ENCODE data around the gene TTC21A. TPM values are rescaled to one million over a fixed set of nuclear protein-coding genes. Genes with fewer than 3 reads are reported as not detected.

TTC21A gene
- total and polyA plus RNA-seq, 2 donors from 2014 or later, result 4.8 to 14.1 TPM

- Histone ChIP-seq H3K27ac (ENCODE audit: low read depth in 2 of 2, low read length in 2 of 2) (no peak overlapping the region), H3K9me3 (ENCODE audit: control insufficient read depth in 2 of 3, insufficient read depth in 1 of 3, low read length in 3 of 3) (no peaks in the 10 kb centered on the region), H3K9ac (ENCODE audit: low read length in 3 of 3) (no peak overlapping the region), H3K36me3 (ENCODE audit: control insufficient read depth in 2 of 3, insufficient read depth in 3 of 3, low read length in 3 of 3) (peaks cover 0 to 9% (median 1%) of the 10 kb centered on the region in 3 donors), H3K4me3 (ENCODE audit: low read length in 3 of 3) (no peak overlapping the region), H3K4me1 (ENCODE audit: control insufficient read depth in 2 of 3, insufficient read depth in 2 of 3, low read depth in 1 of 3, low read length in 3 of 3) (no peaks in the 10 kb centered on the region), H3K27me3 (ENCODE audit: control insufficient read depth, insufficient read depth, low read length) (no peaks in the 10 kb centered on the region)
- intact Hi-C loops (cut with DNase I), result no loop called here
- no peak for TF ChIP-seq CTCF (IDR thresholded peaks at IDR 0.05; ENCODE audit: borderline replicate concordance, extremely low read depth, insufficient read depth)
- no peak for DNase-seq
- no peak for FAIRE-seq
These were observed 8.4 kb downstream of the TTC21A start for GRCh38 chr3:39115870-39116269.

- H3K36me3 ChIP-seq (ENCODE audit: control insufficient read depth in 2 of 3, insufficient read depth in 3 of 3, low read length in 3 of 3), result peaks cover 0 to 11% (median 0%) of the 10 kb centered on the region in 3 donors
- no peak overlapping the region for H3K9ac ChIP-seq (ENCODE audit: low read length in 3 of 3)
- intact Hi-C loops (cut with DNase I), result no loop called here
- no peaks in the 10 kb centered on the region for H3K9me3 ChIP-seq (ENCODE audit: control insufficient read depth in 2 of 3, insufficient read depth in 1 of 3, low read length in 3 of 3)
- TF ChIP-seq CTCF (IDR thresholded peaks at IDR 0.05; ENCODE audit: borderline replicate concordance, extremely low read depth, insufficient read depth), result no peak
- no peak overlapping the region for H3K27ac ChIP-seq (ENCODE audit: low read depth in 2 of 2, low read length in 2 of 2)
- FAIRE-seq, result no peak
- DNase-seq, result no peak
- no peak overlapping the region for H3K4me3 ChIP-seq (ENCODE audit: low read length in 3 of 3)
- H3K27me3 ChIP-seq (ENCODE audit: control insufficient read depth, insufficient read depth, low read length), result no peaks in the 10 kb centered on the region
- no peaks in the 10 kb centered on the region for H3K4me1 ChIP-seq (ENCODE audit: control insufficient read depth in 2 of 3, insufficient read depth in 2 of 3, low read depth in 1 of 3, low read length in 3 of 3)
These were observed 10.6 kb downstream of the TTC21A start for GRCh38 chr3:39118079-39118478.

- H3K9ac ChIP-seq (ENCODE audit: low read length in 3 of 3), result no peak overlapping the region
- peaks cover 0 to 11% (median 0%) of the 10 kb centered on the region in 3 donors for H3K36me3 ChIP-seq (ENCODE audit: control insufficient read depth in 2 of 3, insufficient read depth in 3 of 3, low read length in 3 of 3)
- no peaks in the 10 kb centered on the region for H3K27me3 ChIP-seq (ENCODE audit: control insufficient read depth, insufficient read depth, low read length)
- FAIRE-seq, result no peak
- DNase-seq, result no peak
- H3K27ac ChIP-seq (ENCODE audit: low read depth in 2 of 2, low read length in 2 of 2), result no peak overlapping the region
- TF ChIP-seq CTCF (IDR thresholded peaks at IDR 0.05; ENCODE audit: borderline replicate concordance, extremely low read depth, insufficient read depth), result no peak
- no peak overlapping the region for H3K4me3 ChIP-seq (ENCODE audit: low read length in 3 of 3)
- intact Hi-C loops (cut with DNase I), result no loop called here
- H3K9me3 ChIP-seq (ENCODE audit: control insufficient read depth in 2 of 3, insufficient read depth in 1 of 3, low read length in 3 of 3), result no peaks in the 10 kb centered on the region
- no peaks in the 10 kb centered on the region for H3K4me1 ChIP-seq (ENCODE audit: control insufficient read depth in 2 of 3, insufficient read depth in 2 of 3, low read depth in 1 of 3, low read length in 3 of 3)
These were observed 11.6 kb downstream of the TTC21A start for GRCh38 chr3:39118931-39119660.

All from kidney (tissue), 14 donors.